ENCODE results near the gene STK39.
"Not testable (repeated sequence)": the region's sequence is repeated elsewhere in the genome, so short reads cannot be mapped to it uniquely, and the experiment has no call there.

STK39 gene

DNA sequence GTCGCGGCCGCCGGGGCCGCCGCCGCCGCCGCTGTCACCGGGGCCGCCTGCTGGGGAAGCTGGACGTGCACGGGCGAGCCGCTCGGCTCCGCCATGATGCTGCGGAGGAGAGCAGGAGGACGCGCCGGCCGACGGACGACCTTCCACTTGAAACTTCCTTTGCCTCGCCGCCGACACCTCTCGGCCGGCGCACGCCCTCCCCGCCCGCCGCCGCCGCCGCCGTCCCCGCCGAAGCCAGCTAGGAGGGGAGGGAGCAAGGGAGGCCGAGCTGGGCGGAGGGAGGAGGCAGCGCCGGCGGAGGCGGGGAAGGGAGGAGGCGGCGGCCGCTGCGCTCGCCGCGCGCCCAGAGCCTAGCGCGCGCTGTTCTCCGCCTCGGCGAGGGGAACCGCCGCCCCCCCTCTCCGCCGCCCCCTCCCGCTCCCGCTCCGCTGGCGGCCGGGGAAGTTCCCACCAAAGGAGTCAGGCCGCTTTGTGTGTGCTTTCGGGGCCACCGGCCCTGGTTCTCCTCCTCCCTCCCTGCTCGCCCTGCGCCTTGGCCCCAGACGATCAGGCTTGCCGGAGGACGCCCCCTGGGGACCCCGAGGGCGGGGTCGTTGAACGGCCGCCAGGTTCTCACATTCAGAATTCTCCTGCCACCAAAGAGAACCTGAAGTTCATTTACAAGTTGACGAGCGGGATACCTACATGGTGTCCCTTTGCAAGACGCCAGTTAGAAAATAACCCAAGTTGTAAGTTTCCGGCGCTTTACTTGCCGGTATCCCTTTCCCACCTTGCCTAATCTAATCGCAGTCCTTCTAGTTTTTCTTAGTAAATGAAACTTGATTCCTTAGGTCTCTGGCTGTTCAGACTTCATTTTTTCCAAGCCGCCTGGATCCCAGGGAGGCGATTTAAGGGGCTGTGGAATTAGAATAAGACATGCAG, at the start of gene STK39:
TSS of gene STK39 (minus strand) at position 255 of the 921 bp plus-strand sequence. CDS start at position 95, 160 bp downstream.
- no peak for FAIRE-seq

- FAIRE-seq, result no peak
These were observed 47.7 kb upstream of the STK39 start for GRCh38 chr2:168295051-168295450.

DNA sequence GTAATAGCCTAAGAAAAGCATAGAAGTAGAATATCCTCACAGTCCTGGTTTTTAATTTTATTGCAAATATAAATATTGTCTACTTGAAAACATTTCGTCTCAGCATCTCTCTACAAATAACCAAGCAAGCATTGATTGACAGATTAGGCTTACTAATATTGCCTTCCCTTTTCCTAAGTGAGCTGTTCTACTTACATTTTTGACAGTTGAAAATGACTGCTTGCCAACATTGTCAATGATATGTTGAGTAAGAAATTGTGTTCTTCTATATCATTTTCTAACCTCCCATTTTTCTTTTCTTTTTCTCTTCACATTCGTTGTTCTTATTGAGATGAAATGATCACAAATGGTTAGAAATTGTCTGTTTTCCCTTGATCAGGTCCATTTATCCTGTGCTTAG, 47.0 kb upstream of the STK39 start:
- no peak for FAIRE-seq

- no peak for FAIRE-seq
These were observed 46.4 kb upstream of the STK39 start for GRCh38 chr2:168293766-168294165.

DNA sequence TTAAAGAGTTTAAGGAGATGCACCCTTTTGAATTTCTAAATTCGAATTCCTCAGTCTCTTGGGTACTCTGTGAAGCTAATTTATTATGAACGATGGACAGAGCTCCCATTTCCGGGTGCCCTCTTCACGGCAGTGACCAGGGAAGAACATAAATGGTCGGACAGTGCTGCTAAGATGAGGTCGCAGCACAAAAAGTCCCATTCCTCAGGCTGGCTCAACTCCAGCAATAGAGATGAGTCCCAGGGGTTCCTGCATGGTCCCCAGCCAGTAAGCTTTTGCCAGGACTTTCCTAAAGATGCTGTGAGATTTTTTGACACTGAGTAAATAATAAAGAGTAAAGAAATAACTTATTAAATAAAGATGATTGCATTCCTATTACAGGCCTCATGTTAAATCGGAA, 43.0 kb upstream of the STK39 start:
- FAIRE-seq, result no peak

GRCh38 chr2:168289880-168290279, 42.5 kb upstream of the STK39 start:
- FAIRE-seq, result no peak

DNA sequence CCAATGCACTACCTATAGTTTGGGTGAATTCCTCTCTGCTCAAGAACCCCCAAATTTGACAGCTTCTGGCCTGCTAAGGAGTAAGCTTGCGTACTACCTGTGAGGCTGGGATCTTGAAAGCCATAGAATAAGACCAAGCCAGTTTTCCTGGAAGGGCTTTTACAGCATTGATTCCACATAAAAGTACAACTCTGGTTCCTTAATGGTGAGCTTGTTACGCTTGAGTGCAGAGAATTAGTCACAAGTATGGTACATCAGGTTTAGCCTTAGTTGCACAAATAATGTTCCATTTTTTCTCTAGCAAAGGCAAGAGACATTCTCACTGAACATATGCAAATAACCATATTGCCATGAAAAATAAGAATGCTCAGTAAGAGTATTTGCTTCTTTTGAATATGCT, 39.1 kb upstream of the STK39 start:
- no peak for FAIRE-seq

DNA sequence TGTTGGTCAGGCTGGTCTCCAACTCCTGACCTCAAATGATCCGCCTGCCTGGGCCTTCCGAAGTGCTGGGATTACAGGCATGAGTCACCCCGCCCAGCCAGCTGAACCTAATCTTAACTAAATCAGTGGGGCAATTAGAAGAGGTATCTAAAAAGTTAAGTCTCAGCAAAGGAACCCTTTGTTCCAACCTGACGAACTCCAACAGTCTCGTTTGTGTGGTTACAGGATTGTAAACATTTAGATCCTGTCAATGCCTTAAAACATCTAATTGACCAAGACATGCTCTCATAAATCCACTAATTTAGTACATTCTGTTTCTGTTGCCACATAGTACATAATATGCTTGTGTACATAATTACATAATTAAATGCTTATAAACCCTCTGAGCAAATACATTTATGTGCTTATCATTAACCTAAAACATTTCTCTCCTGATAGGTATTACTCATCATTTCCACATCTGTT, 31.1 kb upstream of the STK39 start:
- FAIRE-seq, result no peak

DNA sequence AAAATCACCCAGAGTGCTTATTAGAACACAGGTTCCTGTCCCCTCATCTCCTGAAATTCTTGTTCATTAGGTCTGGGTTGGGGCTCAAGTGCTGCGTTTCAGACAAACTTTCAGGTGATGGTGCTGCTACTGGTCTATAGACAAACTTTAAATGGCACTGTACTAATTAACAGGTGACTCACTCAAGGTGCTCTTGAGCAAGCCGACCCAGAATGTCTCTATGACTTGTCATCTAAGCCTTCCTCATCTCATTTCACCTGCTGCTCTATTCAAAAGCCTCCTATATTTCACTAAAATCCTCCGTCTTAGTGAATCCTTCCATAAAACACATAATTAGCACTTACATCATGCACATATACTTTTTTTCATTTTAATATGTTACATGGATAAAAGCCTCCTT, 29.9 kb upstream of the STK39 start:
- FAIRE-seq, result no peak

- no peak for FAIRE-seq
These were observed 24.8 kb upstream of the STK39 start for GRCh38 chr2:168272225-168272624.

DNA sequence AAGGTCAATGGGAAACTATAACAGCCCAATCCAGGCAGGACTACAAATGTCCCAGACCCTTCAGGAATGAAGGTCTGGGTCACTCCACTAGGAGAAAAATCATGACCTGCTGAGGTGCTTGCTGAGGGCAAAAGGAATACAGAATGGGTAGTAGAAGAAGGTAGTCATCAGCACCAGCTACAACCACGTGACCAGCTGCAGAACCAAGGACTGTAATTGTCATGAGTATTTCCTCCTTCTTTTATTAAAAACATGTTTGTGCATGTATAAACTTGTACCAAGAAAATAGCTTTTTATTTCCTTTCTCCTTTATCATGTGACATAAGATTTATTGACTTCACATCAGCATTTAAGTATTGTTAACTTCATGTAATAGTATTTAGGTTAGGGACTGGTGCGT, 15.5 kb upstream of the STK39 start:
- FAIRE-seq, result not testable (repeated sequence)

- FAIRE-seq, result no peak
These were observed 9.1 kb upstream of the STK39 start for GRCh38 chr2:168256448-168256847.

DNA sequence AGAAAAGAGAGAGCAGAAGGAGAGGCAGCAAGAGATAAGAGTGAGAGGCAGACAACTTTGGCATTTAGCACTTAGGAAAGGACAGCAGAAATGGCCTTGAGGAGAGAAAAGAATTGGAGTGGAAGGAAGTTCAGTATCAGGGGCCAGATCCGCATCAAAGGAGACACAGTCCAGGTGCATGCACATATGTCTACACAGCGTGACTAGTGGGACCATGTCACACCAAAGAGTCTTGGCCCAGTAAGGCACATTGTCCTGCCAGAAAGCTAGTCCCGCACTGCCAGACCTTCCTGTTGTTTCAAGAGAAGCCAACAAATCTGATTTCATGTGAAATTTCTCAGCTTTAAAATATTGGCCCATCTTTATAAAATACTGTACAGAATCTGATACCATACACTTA, 8.5 kb upstream of the STK39 start:
- no peak for FAIRE-seq

DNA sequence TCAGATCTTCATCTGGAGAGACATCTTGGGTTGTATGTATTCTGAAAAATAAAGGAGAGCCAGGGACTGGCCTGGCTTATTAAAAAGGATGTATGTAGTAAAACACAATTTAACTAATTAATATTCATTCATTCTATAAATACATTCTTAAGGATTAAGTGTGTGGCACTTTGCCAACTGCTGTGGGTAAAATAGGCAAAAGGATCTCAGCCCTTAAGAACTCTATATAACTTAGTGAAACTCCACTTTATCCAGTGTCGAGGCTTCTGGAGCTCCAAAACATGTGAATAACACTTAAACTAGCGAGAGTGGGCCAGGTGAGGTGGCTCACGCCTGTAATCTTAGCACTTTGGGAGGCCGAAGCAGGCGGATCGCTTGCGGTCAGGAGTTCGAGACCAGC, 7.7 kb upstream of the STK39 start:
- no peak for FAIRE-seq

GRCh38 chr2:168254158-168254935, 7.0 kb upstream of the STK39 start:
- FAIRE-seq, result no peak

DNA sequence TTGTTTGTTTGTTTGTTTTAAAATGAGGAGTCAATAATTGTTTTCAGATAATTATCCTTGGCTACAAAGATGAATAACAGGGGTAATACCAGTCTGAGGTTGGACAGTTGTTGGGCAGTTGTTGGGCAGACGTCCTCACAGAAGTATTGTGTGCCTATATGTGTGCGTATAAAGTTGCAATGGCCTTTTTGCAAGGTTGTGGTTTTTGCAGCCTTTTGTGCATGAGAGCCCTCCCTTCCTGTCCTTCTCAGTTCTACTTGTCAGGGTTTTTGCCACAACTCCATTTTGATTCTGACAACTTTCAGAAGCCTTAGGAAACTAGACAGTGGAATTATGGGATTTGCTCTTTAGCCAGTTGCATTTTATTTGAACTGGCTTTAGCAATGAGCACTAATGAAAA, 6.0 kb upstream of the STK39 start:
- FAIRE-seq, result no peak

GRCh38 chr2:168252976-168253375, 5.6 kb upstream of the STK39 start:
- no peak for FAIRE-seq

GRCh38 chr2:168246483-168247340, 683 bp downstream of the STK39 start:
- FAIRE-seq, result no peak

- FAIRE-seq, result no peak
These were observed 1.3 kb downstream of the STK39 start for GRCh38 chr2:168246072-168246482.

GRCh38 chr2:168245074-168245825, 2.1 kb downstream of the STK39 start:
- no peak for FAIRE-seq

GRCh38 chr2:168244318-168244717, 3.1 kb downstream of the STK39 start:
- FAIRE-seq, result no peak

GRCh38 chr2:168243061-168243460, 4.3 kb downstream of the STK39 start:
- FAIRE-seq, result no peak
